ENCODE results near the gene CCR9.

The CCR9 gene

GRCh38 chr3:45940004-45940780 is 53.8 kb downstream of the CCR9 start:
- no peak for FAIRE-seq

- no peak for FAIRE-seq
Observed at GRCh38 chr3:45940781-45941365, 54.5 kb downstream of the CCR9 start.

- no peak for FAIRE-seq
Observed at GRCh38 chr3:45942051-45942825, 55.9 kb downstream of the CCR9 start.

- no peak for FAIRE-seq
Observed at GRCh38 chr3:45943207-45943846, 57.0 kb downstream of the CCR9 start, which contains the start of gene CXCR6. Gene CXCR6 (plus strand): TSS chr3:45943464. CDS start chr3:45946482, 3,018 bp downstream.

GRCh38 chr3:45944830-45945620 is 58.7 kb downstream of the CCR9 start:
- FAIRE-seq = no peak

- no peak for FAIRE-seq
Observed at GRCh38 chr3:45946307-45946706, 60.0 kb downstream of the CCR9 start.

GRCh38 chr3:45946875-45947274 is 60.5 kb downstream of the CCR9 start:
- no peak for FAIRE-seq

GRCh38 chr3:45947361-45947760 is 61.0 kb downstream of the CCR9 start:
- FAIRE-seq = no peak

- no peak for FAIRE-seq
Observed at GRCh38 chr3:45948311-45948781, 62.0 kb downstream of the CCR9 start.

GRCh38 chr3:45948881-45949280 is 62.5 kb downstream of the CCR9 start:
- no peak for FAIRE-seq

- FAIRE-seq = no peak
Observed at GRCh38 chr3:45949432-45949831, 63.1 kb downstream of the CCR9 start.

- no peak for FAIRE-seq
Observed at GRCh38 chr3:45950131-45950530, 63.8 kb downstream of the CCR9 start.

- FAIRE-seq = no peak
Observed at GRCh38 chr3:45950686-45951600, 64.6 kb downstream of the CCR9 start.

GRCh38 chr3:45951946-45952345 is 65.6 kb downstream of the CCR9 start:
- FAIRE-seq = no peak

GRCh38 chr3:45952456-45952855 is 66.1 kb downstream of the CCR9 start:
- no peak for FAIRE-seq
